GM19397 (cell line): Measurements from ENCODE around the gene PPEF1.
"Not testable (repeated sequence)": the region's sequence is repeated elsewhere in the genome, so short reads cannot be mapped to it uniquely, and the experiment has no call there.

ENCODE experiments used
- ATAC-seq: cut with Tn5 transposase; IDR thresholded peaks from one replicate; pipeline ENCODE4 v1.9.1; 2021; ENCODE audit warnings: mild to moderate bottlenecking, moderate library complexity; ENCODE audit not compliant: unreplicated experiment

The PPEF1 gene

GRCh38 chrX:18701621-18702361, 5.7 kb upstream of the PPEF1 start:
- no peak for ATAC-seq

DNA sequence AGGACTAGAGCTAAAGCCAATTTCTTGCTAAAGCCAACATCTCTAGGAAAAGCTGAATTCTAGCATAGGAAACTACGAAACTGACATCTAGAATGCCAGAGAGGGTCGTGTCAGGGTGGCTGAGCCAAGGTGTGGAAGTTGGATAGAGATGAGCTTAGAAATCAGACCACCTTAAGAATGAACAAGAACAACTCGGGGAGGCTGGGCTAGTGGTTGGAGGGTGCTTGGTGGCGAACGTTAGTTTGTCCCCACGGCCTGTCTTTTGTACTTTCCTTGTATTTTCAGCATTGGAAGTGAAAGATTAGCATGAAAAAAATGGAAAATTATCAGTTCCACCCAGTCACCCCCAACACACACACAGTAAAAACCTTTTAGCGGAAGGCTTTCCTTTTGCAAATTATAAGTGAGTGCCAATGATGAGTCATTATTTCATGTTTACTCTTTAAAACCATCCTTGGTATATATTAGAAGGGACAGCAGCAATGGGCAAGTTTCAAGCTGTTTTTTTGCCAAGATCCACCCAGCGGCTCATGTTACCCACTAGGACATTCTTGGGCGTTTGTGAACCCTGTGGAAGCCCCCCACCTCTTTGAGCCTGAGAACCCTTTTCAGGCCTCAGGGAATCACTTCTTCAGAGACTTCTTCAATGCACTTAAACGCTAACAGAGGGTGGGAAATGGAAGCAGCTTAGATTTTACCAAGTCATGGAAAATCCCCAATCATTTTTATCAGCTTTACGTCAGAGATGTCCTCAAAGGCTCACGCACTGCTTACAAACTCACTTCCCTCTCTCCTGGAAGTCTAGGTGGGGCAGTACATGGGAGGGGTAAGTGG, 4.9 kb upstream of the PPEF1 start:
- no peak for ATAC-seq

DNA sequence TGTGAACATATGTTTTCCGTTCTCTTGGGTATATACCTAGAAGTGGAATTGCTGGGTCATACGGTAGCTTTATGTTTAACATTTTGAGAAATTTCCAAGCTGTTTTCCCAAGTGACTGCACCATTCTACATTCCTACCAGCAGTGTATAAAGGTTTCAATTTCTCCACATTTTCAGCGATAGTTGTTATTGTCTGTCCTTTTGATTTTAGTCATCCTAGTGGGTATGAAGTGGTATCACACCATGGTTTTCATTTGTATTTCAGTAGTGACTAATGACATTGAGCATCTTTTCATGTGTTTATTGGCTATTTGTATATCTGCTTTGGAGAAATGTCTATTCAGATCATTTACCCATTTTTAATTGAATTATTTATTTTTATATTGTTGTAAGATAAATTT, 2.4 kb downstream of the PPEF1 start:
- no peak for ATAC-seq

DNA sequence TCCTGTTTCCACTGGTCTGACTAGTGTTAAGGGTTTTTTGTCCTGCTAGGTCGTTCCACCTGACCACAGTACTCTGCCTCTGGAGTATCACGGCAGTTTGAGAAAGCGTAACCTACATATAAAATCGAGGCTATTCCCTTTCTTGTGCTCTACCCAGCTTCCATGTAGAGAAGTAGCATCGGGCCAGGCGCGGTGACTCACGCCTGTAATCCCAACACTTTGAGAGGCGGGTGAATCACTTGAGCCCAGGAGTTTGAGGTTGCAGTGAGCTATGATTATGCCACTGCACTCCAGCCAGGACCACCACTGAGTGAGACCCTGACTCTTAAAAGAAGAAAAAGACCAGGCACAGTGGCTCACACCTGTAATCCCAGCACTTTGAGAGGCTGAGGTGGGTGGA, 7.5 kb downstream of the PPEF1 start:
- ATAC-seq: no peak

DNA sequence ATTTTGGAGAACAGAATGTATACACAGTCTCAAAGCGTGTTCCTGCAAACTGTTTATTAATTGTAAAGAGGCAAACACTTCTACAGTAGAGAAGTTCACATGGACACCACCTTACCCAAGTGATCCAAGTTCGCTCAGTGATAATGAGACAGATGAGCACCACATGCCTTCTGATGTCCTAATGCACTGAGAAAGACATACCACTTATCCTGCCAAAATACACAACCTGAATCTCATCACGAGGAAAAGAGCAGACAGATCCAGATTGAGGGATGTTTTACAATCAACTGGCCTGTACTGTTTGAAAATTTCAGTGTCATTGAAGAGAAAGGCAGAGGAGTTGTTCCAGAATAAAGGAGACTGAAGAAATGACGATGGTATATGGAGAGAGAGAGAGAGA, 12.4 kb downstream of the PPEF1 start:
- ATAC-seq: no peak

DNA sequence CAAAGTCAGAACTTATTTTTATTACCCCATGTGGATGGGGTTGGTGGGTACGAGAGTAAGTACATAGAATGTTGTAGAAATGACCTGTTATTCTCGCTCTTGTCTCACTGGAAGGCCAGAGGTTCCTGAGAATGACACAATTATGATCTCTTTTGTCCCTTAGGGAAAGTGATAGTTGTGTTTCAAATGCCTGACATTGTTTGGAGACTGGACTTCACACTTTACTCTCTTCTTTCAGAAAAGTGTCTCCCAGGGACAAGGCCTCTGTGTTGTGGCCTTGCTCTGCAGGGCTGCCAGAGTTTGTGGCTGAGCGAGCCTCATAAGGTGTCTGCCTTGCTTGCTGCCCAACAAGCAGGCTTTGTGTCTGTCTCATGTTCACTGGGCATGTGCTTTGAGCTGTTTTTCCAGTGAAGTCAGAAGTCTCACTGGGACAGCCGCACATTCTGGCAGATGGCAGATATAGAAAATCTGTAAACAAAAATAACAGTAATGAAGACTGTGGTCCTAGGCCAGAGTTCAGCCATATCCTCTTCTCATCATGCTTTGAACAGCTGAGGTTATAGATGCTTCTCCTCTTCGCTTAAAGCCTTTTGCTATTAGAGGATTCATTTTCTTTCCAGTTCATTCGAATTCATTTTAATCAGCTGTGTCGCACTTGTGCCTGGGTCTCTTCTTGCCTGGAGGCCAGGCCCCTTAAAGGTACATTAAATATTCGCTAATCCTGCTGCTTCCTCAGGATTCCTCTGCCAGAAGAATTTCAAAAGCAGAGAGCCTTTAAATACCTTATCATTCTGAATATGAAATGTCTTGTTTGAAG, 14.4 kb downstream of the PPEF1 start:
- no peak for ATAC-seq

- ATAC-seq: no peak
Observed at GRCh38 chrX:18722500-18723071, 15.1 kb downstream of the PPEF1 start.

GRCh38 chrX:18725310-18725943, 18.0 kb downstream of the PPEF1 start:
- ATAC-seq: no peak

DNA sequence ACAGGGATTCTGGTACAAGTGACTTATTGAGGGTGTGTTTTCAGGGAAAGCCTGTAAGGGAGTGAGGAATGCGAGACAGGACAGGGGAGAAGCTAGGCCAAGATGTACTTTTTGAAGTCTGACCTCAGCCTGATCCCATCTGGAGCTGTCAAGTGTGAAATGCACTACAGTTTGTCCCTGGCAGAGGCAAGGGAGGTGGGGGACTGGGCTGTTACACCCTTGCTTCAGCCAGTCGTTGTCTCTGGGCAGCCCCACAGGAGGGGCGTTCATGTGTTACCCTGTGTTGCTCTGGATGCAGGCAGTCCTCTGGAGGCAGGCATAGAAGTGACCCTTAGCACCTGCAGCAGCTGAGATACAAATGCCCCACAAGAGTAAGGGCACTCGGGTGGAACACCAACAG, 25.8 kb downstream of the PPEF1 start:
- no peak for ATAC-seq

DNA sequence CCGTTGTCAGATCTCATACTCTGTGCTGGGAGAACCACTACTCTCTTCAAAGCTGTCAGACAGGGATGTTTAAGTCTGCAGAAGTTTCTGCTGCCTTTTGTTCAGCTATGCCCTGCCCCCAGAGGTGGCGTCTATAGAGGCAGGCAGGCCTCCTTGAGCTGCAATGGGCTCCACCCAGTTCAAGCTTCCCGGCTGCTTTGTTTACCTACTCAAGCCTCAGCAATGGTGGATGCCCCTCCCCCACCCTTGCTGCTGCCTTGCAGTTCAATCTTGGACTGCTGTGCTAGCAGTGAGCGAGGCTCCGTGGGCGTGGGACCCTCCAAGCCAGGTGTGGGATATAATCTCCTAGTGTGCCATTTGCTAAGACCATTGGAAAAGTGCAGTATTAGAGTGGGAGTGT, 32.2 kb downstream of the PPEF1 start:
- ATAC-seq: not testable (repeated sequence)

DNA sequence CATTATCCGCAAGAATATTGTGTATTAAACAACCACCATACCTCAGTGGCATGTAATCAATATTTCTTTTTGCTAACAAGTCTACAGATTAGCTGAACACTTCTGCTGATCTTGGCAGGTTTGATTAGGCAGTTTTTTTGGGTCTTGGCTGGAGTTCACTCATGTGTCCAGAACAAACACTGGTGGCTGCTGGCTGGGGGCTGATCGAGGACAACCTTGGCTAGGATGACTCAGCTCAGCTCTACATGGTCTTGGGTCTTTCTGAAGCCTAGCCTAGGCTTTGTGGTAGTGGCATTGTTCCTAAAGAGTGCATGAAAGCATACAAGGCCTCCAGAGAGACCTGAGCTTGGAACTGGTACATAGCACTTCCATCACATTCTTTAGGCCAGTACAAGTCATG, 41.1 kb downstream of the PPEF1 start:
- ATAC-seq: no peak

DNA sequence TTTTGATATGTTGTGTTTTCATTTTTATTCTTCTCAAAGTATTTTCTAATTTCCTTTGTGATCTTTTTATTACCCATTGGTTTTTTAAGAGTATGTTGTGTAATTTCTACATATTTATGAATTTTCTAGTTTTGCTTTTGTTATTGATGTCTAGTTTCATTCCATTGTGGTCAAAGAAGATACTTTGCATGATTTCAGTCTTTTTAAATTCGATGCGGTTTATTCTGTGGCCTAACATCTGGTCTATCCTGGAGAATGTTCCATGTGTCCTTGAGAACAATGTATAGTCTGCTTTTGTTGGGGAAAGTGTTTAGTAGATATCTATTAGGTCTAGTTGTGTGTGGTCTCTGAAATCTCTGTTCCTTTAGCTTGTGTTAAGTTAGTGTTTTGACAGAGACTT, 46.2 kb downstream of the PPEF1 start:
- no peak for ATAC-seq

DNA sequence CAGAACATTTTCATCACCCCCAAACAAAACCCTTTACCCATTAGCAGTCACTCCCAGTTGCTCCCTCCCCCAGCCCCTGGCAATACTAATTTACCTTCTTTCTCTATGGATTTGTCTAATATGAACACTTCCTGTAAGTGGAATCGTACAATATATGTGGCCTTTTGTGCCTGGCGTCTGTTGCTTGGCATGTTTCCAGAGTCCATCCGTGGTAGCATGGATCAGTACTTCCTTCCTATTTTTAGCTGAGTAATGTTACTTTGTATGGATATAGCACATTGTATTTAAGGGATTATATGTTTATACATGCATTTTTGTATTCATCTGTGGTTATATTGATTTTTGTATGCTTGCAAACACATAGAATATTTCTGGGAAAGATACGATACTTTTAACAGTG, 48.2 kb downstream of the PPEF1 start:
- ATAC-seq: no peak

GRCh38 chrX:18757956-18758932, 50.8 kb downstream of the PPEF1 start:
- no peak for ATAC-seq

DNA sequence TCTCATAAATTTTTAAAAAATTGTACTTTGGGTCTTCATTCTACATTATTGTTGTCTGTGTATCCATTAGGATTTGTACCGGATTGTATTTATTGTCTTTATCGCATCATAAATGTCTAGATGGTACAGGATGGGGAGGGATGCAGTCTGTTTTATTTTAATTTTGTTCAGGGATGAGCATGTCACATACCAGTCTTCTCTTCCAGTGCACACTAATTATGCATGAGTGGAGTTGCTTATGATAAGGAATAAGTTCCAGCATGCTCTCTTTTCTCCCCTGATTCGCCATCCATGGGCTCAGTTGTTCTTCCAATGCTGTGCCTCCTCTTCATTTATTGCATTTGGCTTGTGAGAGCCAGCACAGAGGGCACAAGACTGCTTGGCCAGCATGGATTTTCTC, 54.3 kb downstream of the PPEF1 start:
- no peak for ATAC-seq

GRCh38 chrX:18763106-18763505, 55.7 kb downstream of the PPEF1 start:
- ATAC-seq: not testable (repeated sequence)

GRCh38 chrX:18769364-18769763, 61.9 kb downstream of the PPEF1 start:
- no peak for ATAC-seq

GRCh38 chrX:18769812-18770573, 62.5 kb downstream of the PPEF1 start:
- ATAC-seq: no peak

GRCh38 chrX:18789916-18790315, 82.5 kb downstream of the PPEF1 start:
- ATAC-seq: no peak
